T-helper 17 cell (primary cell): ENCODE data around the gene HDAC6. TPM values are rescaled to one million over a fixed set of nuclear protein-coding genes. Genes with fewer than 3 reads are reported as not detected.
"Not testable (repeated sequence)": the region's sequence is repeated elsewhere in the genome, so short reads cannot be mapped to it uniquely, and the experiment has no call there.

Experiments used
- ATAC-seq: fragments of 150-1000 bp; cut with Tn5 transposase; 2 replicates; pipeline ENCODE4 v1.10.0; 2021; ENCODE audit warnings: mild to moderate bottlenecking, moderate library complexity
- DNase-seq, 3 donors: peaks; one replicate each; pipeline versions ENCODE4 v3.0.0 to v3.0.0-alpha.2; 2020 to 2021
- H3K9me3 ChIP-seq: one replicate; pipeline ENCODE4 v1.7.0; 2013; ENCODE audit warnings: low read length, mild to moderate bottlenecking; ENCODE audit not compliant: control insufficient read depth, poor library complexity, severe bottlenecking
- H3K27ac Mint-ChIP-seq: one replicate; pipeline ENCODE4 v1.8.0; 2022; ENCODE audit warnings: mild to moderate bottlenecking, moderate library complexity, mixed read lengths
- H3K27me3 Mint-ChIP-seq: one replicate; pipeline ENCODE4 v1.8.0; 2022; ENCODE audit warnings: mixed read lengths
- H3K36me3 Mint-ChIP-seq: one replicate; pipeline ENCODE4 v1.8.0; 2022; ENCODE audit warnings: low read depth, mixed read lengths
- H3K4me1 Mint-ChIP-seq: one replicate; pipeline ENCODE4 v1.8.0; 2022; ENCODE audit warnings: mild to moderate bottlenecking, mixed read lengths
- H3K4me3 Mint-ChIP-seq: one replicate; pipeline ENCODE4 v1.8.0; 2022; ENCODE audit warnings: mild to moderate bottlenecking, moderate library complexity, mixed read lengths
- total RNA-seq, 4 donors: library from RNA in 2 of 4; stranded (reverse) in 2 of 4; gene quantifications; one replicate each; pipeline ENCODE4 v1.2.3 and lab custom pipeline; 2022 to 2026

Gene HDAC6
- total RNA-seq, 2 donors from 2014 or later = 83.4 to 84.4 TPM

GRCh38 chrX:48839686-48840085, 37.8 kb downstream of the HDAC6 start:
- no peaks in the 10 kb centered on the region for H3K27me3 Mint-ChIP-seq
- H3K27ac Mint-ChIP-seq = no peak overlapping the region
- H3K4me1 Mint-ChIP-seq = peaks cover 3% of the 10 kb centered on the region
- H3K4me3 Mint-ChIP-seq = no peak overlapping the region
- H3K9me3 ChIP-seq = no peaks in the 10 kb centered on the region
- no peaks in the 10 kb centered on the region for H3K36me3 Mint-ChIP-seq
- DNase-seq (no peak), ATAC-seq (no peak)

- H3K27me3 Mint-ChIP-seq = no peaks in the 10 kb centered on the region
- ATAC-seq (peak; percentile 87), DNase-seq (no peak)
- H3K9me3 ChIP-seq = no peaks in the 10 kb centered on the region
- peaks cover 8% of the 10 kb centered on the region for H3K4me1 Mint-ChIP-seq
- H3K36me3 Mint-ChIP-seq = no peaks in the 10 kb centered on the region
- no peak overlapping the region for H3K27ac Mint-ChIP-seq
- peak overlapping the region; percentile 28 for H3K4me3 Mint-ChIP-seq
These were observed 47.0 kb downstream of the HDAC6 start for GRCh38 chrX:48848847-48849246.

GRCh38 chrX:48852857-48853256, 51.0 kb downstream of the HDAC6 start:
- H3K4me3 Mint-ChIP-seq = no peak overlapping the region
- H3K4me1 Mint-ChIP-seq = peaks cover 8% of the 10 kb centered on the region
- no peak for ATAC-seq
- H3K9me3 ChIP-seq = no peaks in the 10 kb centered on the region
- no peak for DNase-seq
- H3K27me3 Mint-ChIP-seq = peaks cover 11% of the 10 kb centered on the region
- no peaks in the 10 kb centered on the region for H3K36me3 Mint-ChIP-seq
- H3K27ac Mint-ChIP-seq = no peak overlapping the region

GRCh38 chrX:48853494-48853893, 51.6 kb downstream of the HDAC6 start:
- not testable (repeated sequence) for H3K36me3 Mint-ChIP-seq, DNase-seq, ATAC-seq, H3K4me3 Mint-ChIP-seq, H3K9me3 ChIP-seq, H3K4me1 Mint-ChIP-seq, H3K27ac Mint-ChIP-seq
- H3K27me3 Mint-ChIP-seq = peaks cover 11% of the 10 kb centered on the region

GRCh38 chrX:48854121-48854804, 52.4 kb downstream of the HDAC6 start:
- DNase-seq, H3K36me3 Mint-ChIP-seq, H3K9me3 ChIP-seq, ATAC-seq, H3K4me1 Mint-ChIP-seq: not testable (repeated sequence)
- H3K4me3 Mint-ChIP-seq = peak overlapping the region; percentile 49
- H3K27me3 Mint-ChIP-seq = peaks cover 11% of the 10 kb centered on the region
- H3K27ac Mint-ChIP-seq = peak overlapping the region; percentile 84

GRCh38 chrX:48854898-48855297, 53.0 kb downstream of the HDAC6 start:
- Mint-ChIP-seq H3K27ac (peak overlapping the region; percentile 84), H3K4me1 (no peaks in the 10 kb centered on the region), H3K36me3 (no peaks in the 10 kb centered on the region), H3K27me3 (peaks cover 11% of the 10 kb centered on the region), H3K4me3 (no peak overlapping the region)
- DNase-seq = no peak
- no peaks in the 10 kb centered on the region for H3K9me3 ChIP-seq
- ATAC-seq = no peak

- Mint-ChIP-seq H3K4me1 (no peaks in the 10 kb centered on the region), H3K36me3 (no peaks in the 10 kb centered on the region), H3K27me3 (peaks cover 9% of the 10 kb centered on the region), H3K4me3 (no peak overlapping the region), H3K27ac (no peak overlapping the region)
- H3K9me3 ChIP-seq = no peaks in the 10 kb centered on the region
- ATAC-seq (no peak), DNase-seq (no peak)
These were observed 62.3 kb downstream of the HDAC6 start for GRCh38 chrX:48864210-48864609.

- H3K27me3 Mint-ChIP-seq, DNase-seq, H3K4me1 Mint-ChIP-seq, H3K27ac Mint-ChIP-seq, H3K9me3 ChIP-seq, ATAC-seq, H3K36me3 Mint-ChIP-seq, H3K4me3 Mint-ChIP-seq: not testable (repeated sequence)
These were observed 70.2 kb downstream of the HDAC6 start for GRCh38 chrX:48872017-48872416.

Other genes with a start within 250 kb of the HDAC6 start
- 100 to 1,000 TPM; 319 to 380 TPM for gene RBM3, start 227.6 kb upstream of the HDAC6 start, total RNA-seq
- 10 to 100 TPM; 49.1 to 53.3 TPM for gene WDR13, start 204.6 kb upstream of the HDAC6 start, total RNA-seq
- gene WAS, start 118.3 kb upstream of the HDAC6 start, total RNA-seq = 100 to 1,000 TPM in 1 of 2 donors, 10 to 100 TPM in 1; 86.0 to 105 TPM
- 1 to 10 TPM; 5.8 to 6.4 TPM for gene SUV39H1, start 105.3 kb upstream of the HDAC6 start, total RNA-seq
- not detected for gene GLOD5, start 40.3 kb upstream of the HDAC6 start, total RNA-seq
- 1 to 10 TPM in 1 of 2 donors, under 1 TPM in 1; 0.32 to 7.6 TPM for gene GATA1, start 15.5 kb upstream of the HDAC6 start, total RNA-seq
- not detected for gene ERAS, start 24.4 kb downstream of the HDAC6 start, total RNA-seq
- 10 to 100 TPM in 1 of 2 donors, 1 to 10 TPM in 1; 9.6 to 14.2 TPM for gene PCSK1N, start 33.5 kb downstream of the HDAC6 start, total RNA-seq
- gene TIMM17B, start 95.7 kb downstream of the HDAC6 start, total RNA-seq = 10 to 100 TPM; 33.6 to 41.9 TPM
- 10 to 100 TPM; 66.7 to 68.8 TPM for gene PQBP1, start 95.9 kb downstream of the HDAC6 start, total RNA-seq
- 10 to 100 TPM; 34.8 to 50.7 TPM for gene SLC35A2, start 109.6 kb downstream of the HDAC6 start, total RNA-seq
- gene PIM2, start 117.0 kb downstream of the HDAC6 start, total RNA-seq = 100 to 1,000 TPM; 301 to 481 TPM
- 10 to 100 TPM; 91.0 to 91.6 TPM for gene OTUD5, start 155.5 kb downstream of the HDAC6 start, total RNA-seq
- gene KCND1, start 169.8 kb downstream of the HDAC6 start, total RNA-seq = 1 to 10 TPM; 2.2 to 3.2 TPM
- 100 to 1,000 TPM; 107 to 123 TPM for gene GRIPAP1, start 200.2 kb downstream of the HDAC6 start, total RNA-seq
- gene TFE3, start 241.3 kb downstream of the HDAC6 start, total RNA-seq = 10 to 100 TPM; 38.9 to 46.4 TPM